ENCODE measurements around the gene KASH5.

Gene KASH5

DNA sequence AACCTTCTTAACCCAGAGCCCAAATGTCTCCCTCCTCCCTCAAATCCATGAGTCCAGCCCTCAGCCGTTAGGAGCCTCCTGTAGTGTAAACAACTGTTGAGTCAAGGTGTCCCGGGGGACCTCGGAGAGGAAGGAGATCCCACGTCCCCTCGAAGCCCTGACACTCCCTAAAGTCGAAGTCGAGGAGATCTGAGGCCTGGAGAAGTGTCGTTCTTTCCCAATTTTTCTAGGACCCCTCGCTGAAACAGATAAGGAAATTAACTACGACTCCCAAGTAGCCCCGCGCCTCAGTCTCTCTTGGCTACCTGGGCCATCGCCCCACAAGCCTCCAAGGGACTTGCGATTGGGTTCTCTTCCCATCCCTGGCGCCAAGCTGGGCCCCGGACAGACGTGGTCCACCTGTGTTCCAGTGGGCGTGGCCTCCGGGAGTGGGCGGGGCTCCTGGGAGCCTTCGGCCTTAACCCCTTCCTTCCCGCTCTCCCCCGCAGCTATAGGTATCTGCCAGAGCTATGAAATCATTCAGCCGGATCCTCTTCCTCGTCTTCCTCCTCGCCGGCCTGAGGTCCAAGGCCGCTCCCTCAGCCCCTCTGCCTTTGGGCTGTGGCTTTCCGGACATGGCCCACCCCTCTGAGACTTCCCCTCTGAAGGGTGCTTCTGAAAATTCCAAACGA lies 38.0 kb downstream of the KASH5 start:
- Histone ChIP-seq H3K9me3 (ENCODE audit: insufficient read depth, low read depth, low read length) (peaks cover 6% of the 10 kb centered on the region), H2AK5ac (ENCODE audit: low read length) (no peak overlapping the region), H3K79me2 (ENCODE audit: control insufficient read depth, insufficient read depth, low read length, poor library complexity) (no peaks in the 10 kb centered on the region), H3K14ac (ENCODE audit: low read length) (no peak overlapping the region), H2BK12ac (ENCODE audit: low read length) (no peak overlapping the region), H3K18ac (ENCODE audit: low read length) (no peak overlapping the region), H3K4ac (ENCODE audit: low read depth, low read length) (no peak overlapping the region), H3K4me3 (ENCODE audit: low read depth, low read length) (no peak overlapping the region), H3K27me3 (ENCODE audit: insufficient read depth, low read length) (peaks cover 76% of the 10 kb centered on the region), H3K23ac (ENCODE audit: low read length) (no peak overlapping the region), H4K12ac (ENCODE audit: low read depth, low read length) (no peak overlapping the region), H3K4me2 (ENCODE audit: low read length) (no peak overlapping the region), H2BK120ac (ENCODE audit: insufficient read depth, low read length, poor library complexity) (no peak overlapping the region), H2BK5ac (ENCODE audit: low read depth, low read length, poor library complexity) (no peak overlapping the region), H2AFZ (ENCODE audit: insufficient read depth, low read length, poor library complexity) (no peak overlapping the region), H4K8ac (ENCODE audit: low read depth, low read length) (no peak overlapping the region), H3K27ac (ENCODE audit: low read depth, low read length) (no peak overlapping the region), H3K79me1 (ENCODE audit: low read length) (no peaks in the 10 kb centered on the region), H3K9ac (ENCODE audit: low read length) (no peak overlapping the region), H4K91ac (ENCODE audit: low read depth, low read length) (no peak overlapping the region), H3K36me3 (ENCODE audit: control insufficient read depth in 1 of 2, insufficient read depth in 2 of 2, low read length in 2 of 2) (no peaks in the 10 kb centered on the region), H3K4me1 (ENCODE audit: control insufficient read depth in 1 of 2, insufficient read depth in 2 of 2, low read length in 2 of 2) (peaks cover 2 to 3% of the 10 kb centered on the region in 2 experiments)
- no CpG with 5 or more reads among the region's 30 CpGs for WGBS (ENCODE audit: extremely low coverage, insufficient coverage, insufficient read length)
- DNase-seq, result no peak

GRCh38 chr19:49427339-49427738 lies 39.3 kb downstream of the KASH5 start:
- WGBS (ENCODE audit: extremely low coverage, insufficient coverage, insufficient read length), result no CpG with 5 or more reads among the region's 12 CpGs

DNA sequence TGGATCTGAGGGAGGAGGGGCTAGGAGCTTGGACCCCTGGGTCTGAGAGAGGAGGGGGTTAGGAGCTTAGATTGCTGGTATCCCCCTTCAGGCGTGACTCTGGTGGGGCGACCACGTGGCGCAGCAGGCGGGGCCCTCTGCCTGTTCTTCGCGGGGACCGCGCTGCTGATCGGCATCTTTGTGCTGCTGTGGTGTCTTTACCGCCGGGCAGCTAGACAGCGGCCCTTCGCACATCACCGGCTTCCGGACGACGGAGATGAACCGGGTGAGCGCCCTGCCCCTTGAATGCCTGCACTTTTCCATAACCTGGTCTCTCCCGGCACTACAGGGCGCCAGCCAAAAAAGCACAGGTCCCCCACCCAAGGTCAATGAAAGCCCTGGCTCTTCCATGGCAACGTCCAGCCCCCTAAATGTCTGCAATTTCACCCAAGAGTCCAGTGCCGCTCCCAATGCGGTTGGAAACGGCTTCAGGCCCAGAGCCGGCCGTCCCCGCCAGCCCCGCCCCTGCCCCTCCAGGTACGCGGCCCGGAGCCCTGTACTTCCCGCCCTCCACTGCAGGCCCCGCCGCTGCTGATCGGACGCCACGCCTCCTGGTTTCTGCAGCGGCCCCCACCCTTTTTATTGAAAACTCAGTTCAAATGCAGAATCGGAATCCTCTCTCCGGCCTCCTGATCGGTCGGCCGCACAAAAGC lies 40.0 kb downstream of the KASH5 start:
- no peaks in the 10 kb centered on the region for H3K36me3 ChIP-seq (ENCODE audit: control insufficient read depth in 1 of 2, insufficient read depth in 2 of 2, low read length in 2 of 2)
- H2AK5ac ChIP-seq (ENCODE audit: low read length), result no peak overlapping the region
- H3K27me3 ChIP-seq (ENCODE audit: insufficient read depth, low read length), result peaks cover 60% of the 10 kb centered on the region
- no peak overlapping the region for H3K23ac ChIP-seq (ENCODE audit: low read length)
- no peak overlapping the region for H2BK120ac ChIP-seq (ENCODE audit: insufficient read depth, low read length, poor library complexity)
- no peak overlapping the region for H2BK12ac ChIP-seq (ENCODE audit: low read length)
- H3K79me2 ChIP-seq (ENCODE audit: control insufficient read depth, insufficient read depth, low read length, poor library complexity), result no peaks in the 10 kb centered on the region
- no peak overlapping the region for H3K4me3 ChIP-seq (ENCODE audit: low read depth, low read length)
- H3K4me1 ChIP-seq (ENCODE audit: control insufficient read depth in 1 of 2, insufficient read depth in 2 of 2, low read length in 2 of 2), result peaks cover 0 to 3% of the 10 kb centered on the region in 2 experiments
- H3K9ac ChIP-seq (ENCODE audit: low read length), result no peak overlapping the region
- no peak overlapping the region for H2AFZ ChIP-seq (ENCODE audit: insufficient read depth, low read length, poor library complexity)
- H2BK5ac ChIP-seq (ENCODE audit: low read depth, low read length, poor library complexity), result no peak overlapping the region
- no peak overlapping the region for H3K14ac ChIP-seq (ENCODE audit: low read length)
- no CpG with 5 or more reads among the region's 45 CpGs for WGBS (ENCODE audit: extremely low coverage, insufficient coverage, insufficient read length)
- H3K9me3 ChIP-seq (ENCODE audit: insufficient read depth, low read depth, low read length), result peaks cover 11% of the 10 kb centered on the region
- no peak overlapping the region for H3K4ac ChIP-seq (ENCODE audit: low read depth, low read length)
- no peak overlapping the region for H4K91ac ChIP-seq (ENCODE audit: low read depth, low read length)
- no peak overlapping the region for H3K18ac ChIP-seq (ENCODE audit: low read length)
- H3K79me1 ChIP-seq (ENCODE audit: low read length), result no peaks in the 10 kb centered on the region
- no peak overlapping the region for H4K12ac ChIP-seq (ENCODE audit: low read depth, low read length)
- H3K27ac ChIP-seq (ENCODE audit: low read depth, low read length), result no peak overlapping the region
- peak overlapping the region; percentile 66 for H3K4me2 ChIP-seq (ENCODE audit: low read length)
- H4K8ac ChIP-seq (ENCODE audit: low read depth, low read length), result no peak overlapping the region
- DNase-seq, result peak in 1 of 2 donors; percentile 21

More at GRCh38 chr19:49427339-49427738, 39.3 kb downstream of the KASH5 start:
- Histone ChIP-seq H3K36me3 (ENCODE audit: control insufficient read depth in 1 of 2, insufficient read depth in 2 of 2, low read length in 2 of 2) (no peaks in the 10 kb centered on the region), H3K79me2 (ENCODE audit: control insufficient read depth, insufficient read depth, low read length, poor library complexity) (no peaks in the 10 kb centered on the region), H2BK120ac (ENCODE audit: insufficient read depth, low read length, poor library complexity) (no peak overlapping the region), H3K9me3 (ENCODE audit: insufficient read depth, low read depth, low read length) (peaks cover 11% of the 10 kb centered on the region), H3K4me1 (ENCODE audit: control insufficient read depth in 1 of 2, insufficient read depth in 2 of 2, low read length in 2 of 2) (peaks cover 0 to 3% of the 10 kb centered on the region in 2 experiments), H3K27me3 (ENCODE audit: insufficient read depth, low read length) (peaks cover 67% of the 10 kb centered on the region), H3K4ac (ENCODE audit: low read depth, low read length) (no peak overlapping the region), H3K27ac (ENCODE audit: low read depth, low read length) (no peak overlapping the region), H4K91ac (ENCODE audit: low read depth, low read length) (no peak overlapping the region), H3K4me3 (ENCODE audit: low read depth, low read length) (no peak overlapping the region), H3K4me2 (ENCODE audit: low read length) (no peak overlapping the region), H3K9ac (ENCODE audit: low read length) (no peak overlapping the region), H2AK5ac (ENCODE audit: low read length) (no peak overlapping the region), H2BK5ac (ENCODE audit: low read depth, low read length, poor library complexity) (no peak overlapping the region), H4K12ac (ENCODE audit: low read depth, low read length) (no peak overlapping the region), H3K18ac (ENCODE audit: low read length) (no peak overlapping the region), H3K14ac (ENCODE audit: low read length) (no peak overlapping the region), H2BK12ac (ENCODE audit: low read length) (no peak overlapping the region), H3K79me1 (ENCODE audit: low read length) (no peaks in the 10 kb centered on the region), H2AFZ (ENCODE audit: insufficient read depth, low read length, poor library complexity) (no peak overlapping the region), H3K23ac (ENCODE audit: low read length) (no peak overlapping the region), H4K8ac (ENCODE audit: low read depth, low read length) (no peak overlapping the region)
- DNase-seq, result no peak

DNA sequence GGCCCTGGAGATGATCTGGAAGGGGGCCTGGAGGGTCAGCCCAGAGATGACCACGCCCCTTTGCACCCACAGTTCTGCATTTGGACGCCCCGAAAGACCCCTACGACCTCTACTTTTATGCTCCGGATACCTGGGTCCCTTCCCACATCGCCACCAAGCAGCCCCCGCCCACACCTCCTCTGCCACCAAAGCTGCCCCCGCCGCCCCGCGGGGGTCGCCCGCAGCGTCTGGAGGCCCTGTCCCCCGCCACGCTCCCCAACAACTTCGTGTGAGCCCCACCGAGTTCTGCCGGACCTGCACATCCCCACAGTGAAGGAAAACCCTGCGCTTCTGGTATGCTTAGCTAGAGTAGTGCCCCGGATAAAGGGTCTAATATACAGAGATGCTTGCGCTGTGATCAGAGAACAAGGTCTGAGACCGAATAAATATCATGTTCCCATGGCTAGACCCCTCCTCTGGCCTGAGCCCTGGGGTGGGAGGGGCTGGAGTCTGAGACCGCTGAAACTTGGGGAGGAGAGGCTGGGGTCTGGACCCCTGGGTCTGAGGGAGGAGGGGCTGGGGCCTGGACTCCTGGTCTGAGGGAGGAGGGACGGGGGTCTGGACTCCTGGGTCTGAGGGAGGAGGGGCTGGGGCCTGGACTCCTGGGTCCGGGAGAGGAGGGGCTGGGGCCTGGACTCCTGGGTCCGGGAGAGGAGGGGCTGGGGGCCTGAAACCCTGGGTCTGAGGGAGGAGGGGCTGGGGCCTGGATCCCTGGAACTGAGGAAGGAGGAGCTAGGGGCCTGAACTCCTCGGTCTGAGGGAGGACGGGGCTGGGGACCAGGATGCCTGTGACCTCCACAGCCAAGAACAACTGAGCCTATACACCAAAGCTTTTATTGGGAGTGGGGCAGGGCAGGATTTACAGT lies 40.8 kb downstream of the KASH5 start:
- Histone ChIP-seq H3K36me3 (ENCODE audit: control insufficient read depth in 1 of 2, insufficient read depth in 2 of 2, low read length in 2 of 2) (no peaks in the 10 kb centered on the region), H3K4me2 (ENCODE audit: low read length) (peak overlapping the region; percentile 66), H4K12ac (ENCODE audit: low read depth, low read length) (no peak overlapping the region), H3K27me3 (ENCODE audit: insufficient read depth, low read length) (peaks cover 52% of the 10 kb centered on the region), H2BK5ac (ENCODE audit: low read depth, low read length, poor library complexity) (no peak overlapping the region), H3K14ac (ENCODE audit: low read length) (no peak overlapping the region), H2BK12ac (ENCODE audit: low read length) (no peak overlapping the region), H3K9me3 (ENCODE audit: insufficient read depth, low read depth, low read length) (peaks cover 14% of the 10 kb centered on the region), H3K23ac (ENCODE audit: low read length) (no peak overlapping the region), H4K8ac (ENCODE audit: low read depth, low read length) (no peak overlapping the region), H3K79me2 (ENCODE audit: control insufficient read depth, insufficient read depth, low read length, poor library complexity) (no peaks in the 10 kb centered on the region), H3K4ac (ENCODE audit: low read depth, low read length) (no peak overlapping the region), H4K91ac (ENCODE audit: low read depth, low read length) (no peak overlapping the region), H3K4me1 (ENCODE audit: control insufficient read depth in 1 of 2, insufficient read depth in 2 of 2, low read length in 2 of 2) (peaks cover 0 to 3% of the 10 kb centered on the region in 2 experiments), H3K4me3 (ENCODE audit: low read depth, low read length) (no peak overlapping the region), H3K9ac (ENCODE audit: low read length) (no peak overlapping the region), H2AFZ (ENCODE audit: insufficient read depth, low read length, poor library complexity) (no peak overlapping the region), H2BK120ac (ENCODE audit: insufficient read depth, low read length, poor library complexity) (no peak overlapping the region), H2AK5ac (ENCODE audit: low read length) (no peak overlapping the region), H3K18ac (ENCODE audit: low read length) (no peak overlapping the region), H3K79me1 (ENCODE audit: low read length) (no peaks in the 10 kb centered on the region), H3K27ac (ENCODE audit: low read depth, low read length) (no peak overlapping the region)
- no CpG with 5 or more reads among the region's 29 CpGs for WGBS (ENCODE audit: extremely low coverage, insufficient coverage, insufficient read length)
- no peak for DNase-seq

All from trophoblast cell (in vitro differentiated cells and primary cell).